ENCODE data around the gene EPN2. TPM values are rescaled to one million over a fixed set of nuclear protein-coding genes. Genes with fewer than 3 reads are reported as not detected.

The EPN2 gene
- total RNA-seq, 1 donor from 2014 or later: 18.3 TPM

GRCh38 chr17:19332371-19333131 lies 95.4 kb downstream of the EPN2 start:
- peaks cover 12 to 27% (median 24%) of the 10 kb centered on the region in 3 donors for H3K36me3 ChIP-seq (ENCODE audit: control insufficient read depth in 3 of 3, insufficient read depth in 3 of 3, low read length in 3 of 3)
- no peak overlapping the region for H3K27ac ChIP-seq (ENCODE audit: low read depth, low read length)
- H3K4me1 ChIP-seq (ENCODE audit: control insufficient read depth in 3 of 3, insufficient read depth in 3 of 3, low read length in 3 of 3): peaks cover 10 to 24% (median 13%) of the 10 kb centered on the region in 3 donors
- H3K9me3 ChIP-seq (ENCODE audit: control insufficient read depth in 3 of 3, low read length in 3 of 3): no peaks in the 10 kb centered on the region
- H3K27me3 ChIP-seq (ENCODE audit: control insufficient read depth in 3 of 3, insufficient read depth in 3 of 3, low read length in 3 of 3): no peaks in the 10 kb centered on the region
- no peak overlapping the region for H3K9ac ChIP-seq (ENCODE audit: low read depth in 1 of 3, low read length in 3 of 3)
- no peak overlapping the region for H3K4me3 ChIP-seq (ENCODE audit: low read length in 3 of 3)

GRCh38 chr17:19333132-19333440 lies 95.9 kb downstream of the EPN2 start:
- H3K4me3 ChIP-seq (ENCODE audit: low read length in 3 of 3): no peak overlapping the region
- H3K27me3 ChIP-seq (ENCODE audit: control insufficient read depth in 3 of 3, insufficient read depth in 3 of 3, low read length in 3 of 3): no peaks in the 10 kb centered on the region
- peaks cover 12 to 27% (median 24%) of the 10 kb centered on the region in 3 donors for H3K36me3 ChIP-seq (ENCODE audit: control insufficient read depth in 3 of 3, insufficient read depth in 3 of 3, low read length in 3 of 3)

GRCh38 chr17:19333736-19334290 lies 96.6 kb downstream of the EPN2 start:
- H3K27ac ChIP-seq (ENCODE audit: low read depth, low read length): no peak overlapping the region
- H3K9ac ChIP-seq (ENCODE audit: low read depth in 1 of 3, low read length in 3 of 3): no peak overlapping the region
- no peaks in the 10 kb centered on the region for H3K9me3 ChIP-seq (ENCODE audit: control insufficient read depth in 3 of 3, low read length in 3 of 3)
- peaks cover 18 to 27% (median 20%) of the 10 kb centered on the region in 3 donors for H3K4me1 ChIP-seq (ENCODE audit: control insufficient read depth in 3 of 3, insufficient read depth in 3 of 3, low read length in 3 of 3)
- H3K4me3 ChIP-seq (ENCODE audit: low read length in 3 of 3): no peak overlapping the region
- H3K36me3 ChIP-seq (ENCODE audit: control insufficient read depth in 3 of 3, insufficient read depth in 3 of 3, low read length in 3 of 3): peaks cover 12 to 25% (median 20%) of the 10 kb centered on the region in 3 donors
- no peaks in the 10 kb centered on the region for H3K27me3 ChIP-seq (ENCODE audit: control insufficient read depth in 3 of 3, insufficient read depth in 3 of 3, low read length in 3 of 3)

More at GRCh38 chr17:19333132-19333440, 95.9 kb downstream of the EPN2 start:
- H3K4me1 ChIP-seq (ENCODE audit: control insufficient read depth in 3 of 3, insufficient read depth in 3 of 3, low read length in 3 of 3): peaks cover 15 to 27% (median 15%) of the 10 kb centered on the region in 3 donors
- no peak overlapping the region for H3K9ac ChIP-seq (ENCODE audit: low read depth in 1 of 3, low read length in 3 of 3)
- no peak overlapping the region for H3K27ac ChIP-seq (ENCODE audit: low read depth, low read length)
- H3K9me3 ChIP-seq (ENCODE audit: control insufficient read depth in 3 of 3, low read length in 3 of 3): no peaks in the 10 kb centered on the region

DNA sequence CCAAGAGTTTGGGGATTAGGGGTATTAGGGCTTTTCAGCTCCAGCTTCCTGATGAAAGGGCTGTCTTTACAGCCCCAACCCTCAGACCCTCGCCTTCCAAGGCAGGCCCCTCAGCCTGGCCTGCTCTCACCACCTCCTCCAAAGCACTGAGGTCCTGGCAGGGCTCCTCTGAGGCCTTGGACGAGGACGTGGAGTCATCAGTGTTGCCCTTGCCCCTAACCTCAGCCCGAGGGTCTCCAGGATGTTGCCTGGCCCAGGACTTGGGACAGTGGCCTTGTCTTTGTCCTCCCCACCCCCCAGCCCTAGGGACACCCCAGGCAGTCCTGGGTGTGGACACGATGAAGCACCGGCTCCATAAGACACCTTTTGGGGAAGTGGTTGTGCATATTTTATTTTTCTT lies 97.2 kb downstream of the EPN2 start:
- Histone ChIP-seq H3K9me3 (ENCODE audit: control insufficient read depth in 3 of 3, low read length in 3 of 3) (no peaks in the 10 kb centered on the region), H3K4me1 (ENCODE audit: control insufficient read depth in 3 of 3, insufficient read depth in 3 of 3, low read length in 3 of 3) (peaks cover 18 to 27% (median 20%) of the 10 kb centered on the region in 3 donors), H3K4me3 (ENCODE audit: low read length in 3 of 3) (no peak overlapping the region), H3K36me3 (ENCODE audit: control insufficient read depth in 3 of 3, insufficient read depth in 3 of 3, low read length in 3 of 3) (peaks cover 12 to 24% (median 18%) of the 10 kb centered on the region in 3 donors), H3K9ac (ENCODE audit: low read depth in 1 of 3, low read length in 3 of 3) (no peak overlapping the region), H3K27me3 (ENCODE audit: control insufficient read depth in 3 of 3, insufficient read depth in 3 of 3, low read length in 3 of 3) (no peaks in the 10 kb centered on the region), H3K27ac (ENCODE audit: low read depth, low read length) (no peak overlapping the region)

DNA sequence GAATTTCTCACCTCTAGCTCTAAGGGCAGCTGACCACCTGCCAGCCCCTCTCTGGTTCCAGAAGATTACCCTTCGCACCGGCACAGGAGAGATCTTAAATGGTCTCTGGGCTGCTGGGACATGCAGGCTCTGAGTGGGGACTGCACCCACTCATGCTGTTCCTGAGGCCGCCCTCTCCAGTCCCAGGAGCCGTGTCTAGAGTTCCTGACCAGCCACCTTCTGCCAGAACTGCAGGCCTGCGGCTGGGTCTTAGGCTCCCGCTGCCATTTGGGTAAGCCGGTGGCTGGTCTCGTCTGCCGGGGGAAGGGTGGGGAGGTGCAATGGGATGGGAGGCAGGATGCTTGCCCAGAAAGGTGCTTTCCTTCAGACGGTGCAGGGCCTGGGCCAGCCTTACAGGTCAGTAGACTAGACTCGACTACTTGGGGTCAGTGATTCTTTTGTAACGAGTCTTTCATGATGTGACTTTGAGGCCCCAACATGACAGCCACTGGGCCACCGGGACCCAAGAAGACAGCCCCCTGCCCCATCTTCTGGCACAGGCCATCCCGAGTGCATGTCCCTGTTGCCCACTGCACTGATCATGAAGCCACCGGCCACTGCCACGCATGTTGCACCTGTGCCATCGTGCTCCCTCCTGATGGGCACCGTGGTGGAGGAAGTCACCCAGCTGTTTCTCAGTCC lies 98.9 kb downstream of the EPN2 start:
- Histone ChIP-seq H3K4me3 (ENCODE audit: low read length in 3 of 3) (peak overlapping the region in 1 of 3 donors; percentile 7), H3K27ac (ENCODE audit: low read depth, low read length) (no peak overlapping the region), H3K27me3 (ENCODE audit: control insufficient read depth in 3 of 3, insufficient read depth in 3 of 3, low read length in 3 of 3) (no peaks in the 10 kb centered on the region), H3K9ac (ENCODE audit: low read depth in 1 of 3, low read length in 3 of 3) (no peak overlapping the region), H3K9me3 (ENCODE audit: control insufficient read depth in 3 of 3, low read length in 3 of 3) (no peaks in the 10 kb centered on the region), H3K4me1 (ENCODE audit: control insufficient read depth in 3 of 3, insufficient read depth in 3 of 3, low read length in 3 of 3) (peaks cover 18 to 27% (median 20%) of the 10 kb centered on the region in 3 donors), H3K36me3 (ENCODE audit: control insufficient read depth in 3 of 3, insufficient read depth in 3 of 3, low read length in 3 of 3) (peaks cover 7 to 14% (median 12%) of the 10 kb centered on the region in 3 donors)

GRCh38 chr17:19336938-19337711 lies 100.0 kb downstream of the EPN2 start:
- no peaks in the 10 kb centered on the region for H3K27me3 ChIP-seq (ENCODE audit: control insufficient read depth in 3 of 3, insufficient read depth in 3 of 3, low read length in 3 of 3)
- no peak overlapping the region for H3K4me3 ChIP-seq (ENCODE audit: low read length in 3 of 3)
- no peak overlapping the region for H3K27ac ChIP-seq (ENCODE audit: low read depth, low read length)
- peaks cover 20 to 27% (median 25%) of the 10 kb centered on the region in 3 donors for H3K4me1 ChIP-seq (ENCODE audit: control insufficient read depth in 3 of 3, insufficient read depth in 3 of 3, low read length in 3 of 3)
- H3K36me3 ChIP-seq (ENCODE audit: control insufficient read depth in 3 of 3, insufficient read depth in 3 of 3, low read length in 3 of 3): peaks cover 3 to 9% (median 8%) of the 10 kb centered on the region in 3 donors
- peak overlapping the region in 1 of 3 donors; percentile 8 for H3K9ac ChIP-seq (ENCODE audit: low read depth in 1 of 3, low read length in 3 of 3)
- no peaks in the 10 kb centered on the region for H3K9me3 ChIP-seq (ENCODE audit: control insufficient read depth in 3 of 3, low read length in 3 of 3)

DNA sequence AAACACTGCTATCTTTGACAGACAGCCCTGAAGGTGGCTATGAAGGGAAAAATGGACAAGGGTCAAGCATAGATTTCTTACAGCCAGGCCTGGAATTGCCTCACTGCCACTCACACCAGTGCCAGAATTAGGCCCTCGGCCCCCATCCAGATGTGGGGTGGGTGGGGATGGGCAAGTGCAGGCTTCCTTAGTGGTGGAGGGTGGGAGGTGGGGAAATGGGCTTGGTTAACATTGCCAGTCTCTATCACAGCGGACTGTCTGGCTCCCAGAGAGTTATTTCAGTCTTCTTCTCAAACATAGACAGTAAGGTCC lies 100.5 kb downstream of the EPN2 start:
- no peak overlapping the region for H3K27ac ChIP-seq (ENCODE audit: low read depth, low read length)
- H3K4me1 ChIP-seq (ENCODE audit: control insufficient read depth in 3 of 3, insufficient read depth in 3 of 3, low read length in 3 of 3): peaks cover 24 to 31% (median 29%) of the 10 kb centered on the region in 3 donors
- peaks cover 3 to 8% (median 8%) of the 10 kb centered on the region in 3 donors for H3K36me3 ChIP-seq (ENCODE audit: control insufficient read depth in 3 of 3, insufficient read depth in 3 of 3, low read length in 3 of 3)
- no peak overlapping the region for H3K9ac ChIP-seq (ENCODE audit: low read depth in 1 of 3, low read length in 3 of 3)
- no peaks in the 10 kb centered on the region for H3K27me3 ChIP-seq (ENCODE audit: control insufficient read depth in 3 of 3, insufficient read depth in 3 of 3, low read length in 3 of 3)
- no peak overlapping the region for H3K4me3 ChIP-seq (ENCODE audit: low read length in 3 of 3)
- H3K9me3 ChIP-seq (ENCODE audit: control insufficient read depth in 3 of 3, low read length in 3 of 3): no peaks in the 10 kb centered on the region

DNA sequence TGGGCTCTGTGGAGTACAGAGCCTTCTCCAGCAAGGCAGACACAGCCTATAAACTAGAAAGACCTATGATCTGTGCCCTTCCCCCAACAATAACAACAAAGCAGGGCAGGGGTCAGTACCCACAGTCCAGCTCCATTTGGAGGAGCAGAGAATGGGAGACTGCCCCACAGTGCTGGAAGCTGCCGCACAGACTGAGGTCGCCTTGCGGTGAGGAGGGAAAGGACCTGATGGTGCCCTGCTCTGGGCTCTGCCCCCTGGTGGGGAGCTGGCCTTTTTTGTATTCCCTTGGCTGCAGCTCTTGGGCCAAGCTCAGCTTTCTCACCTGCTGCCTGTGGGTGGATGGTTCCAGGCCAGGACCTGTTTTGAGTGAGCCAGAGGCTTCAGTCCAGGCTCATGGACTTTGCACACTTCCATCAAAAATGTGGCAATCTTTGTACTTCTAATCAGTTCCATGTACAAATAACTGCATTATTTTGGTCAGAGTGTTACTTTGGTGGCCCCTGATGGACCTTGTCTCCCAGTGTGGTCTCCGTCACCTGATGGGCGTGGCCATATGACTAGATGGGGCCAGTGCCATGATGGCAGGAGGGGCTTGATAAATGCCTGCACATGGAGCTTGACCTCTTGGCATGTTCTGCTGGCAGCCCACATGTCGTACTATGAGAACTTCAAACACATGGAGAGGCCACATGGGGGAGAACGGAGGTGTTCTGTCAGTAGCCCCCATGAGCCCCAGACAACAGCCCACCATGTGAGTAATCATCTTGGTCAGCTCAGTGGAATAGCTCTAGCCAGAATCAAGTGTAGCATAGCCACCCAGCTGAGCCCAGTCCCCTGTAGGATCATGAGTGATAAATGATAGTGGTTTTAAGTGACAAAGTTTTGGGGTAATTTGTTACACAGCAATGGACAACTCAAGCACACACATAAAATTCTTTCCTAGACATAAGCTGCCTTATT lies 101.1 kb downstream of the EPN2 start:
- H3K36me3 ChIP-seq (ENCODE audit: control insufficient read depth in 3 of 3, insufficient read depth in 3 of 3, low read length in 3 of 3): peaks cover 3 to 8% (median 6%) of the 10 kb centered on the region in 3 donors
- H3K9ac ChIP-seq (ENCODE audit: low read depth in 1 of 3, low read length in 3 of 3): no peak overlapping the region
- peaks cover 27 to 31% (median 30%) of the 10 kb centered on the region in 3 donors for H3K4me1 ChIP-seq (ENCODE audit: control insufficient read depth in 3 of 3, insufficient read depth in 3 of 3, low read length in 3 of 3)
- H3K4me3 ChIP-seq (ENCODE audit: low read length in 3 of 3): no peak overlapping the region
- H3K27me3 ChIP-seq (ENCODE audit: control insufficient read depth in 3 of 3, insufficient read depth in 3 of 3, low read length in 3 of 3): no peaks in the 10 kb centered on the region
- no peak overlapping the region for H3K27ac ChIP-seq (ENCODE audit: low read depth, low read length)
- H3K9me3 ChIP-seq (ENCODE audit: control insufficient read depth in 3 of 3, low read length in 3 of 3): no peaks in the 10 kb centered on the region

GRCh38 chr17:19339341-19339815 lies 102.2 kb downstream of the EPN2 start:
- no peak overlapping the region for H3K27ac ChIP-seq (ENCODE audit: low read depth, low read length)
- no peaks in the 10 kb centered on the region for H3K27me3 ChIP-seq (ENCODE audit: control insufficient read depth in 3 of 3, insufficient read depth in 3 of 3, low read length in 3 of 3)
- H3K36me3 ChIP-seq (ENCODE audit: control insufficient read depth in 3 of 3, insufficient read depth in 3 of 3, low read length in 3 of 3): peaks cover 0 to 3% (median 0%) of the 10 kb centered on the region in 3 donors
- peaks cover 34 to 40% (median 34%) of the 10 kb centered on the region in 3 donors for H3K4me1 ChIP-seq (ENCODE audit: control insufficient read depth in 3 of 3, insufficient read depth in 3 of 3, low read length in 3 of 3)
- no peaks in the 10 kb centered on the region for H3K9me3 ChIP-seq (ENCODE audit: control insufficient read depth in 3 of 3, low read length in 3 of 3)
- no peak overlapping the region for H3K9ac ChIP-seq (ENCODE audit: low read depth in 1 of 3, low read length in 3 of 3)
- H3K4me3 ChIP-seq (ENCODE audit: low read length in 3 of 3): no peak overlapping the region

Data from skeletal muscle tissue (tissue), 4 donors.